SK-N-MC (cell line): ENCODE results near the gene PRORP.

Source experiments
- DNase-seq: peaks from one replicate; pipeline ENCODE4 v3.0.0-alpha.2; 2011; ENCODE audit warnings: low read depth, low spot score
- H3K27ac ChIP-seq: fragments of 200-600 bp; sonication (generic); 2 replicates; pipeline ENCODE4 v1.5.1; 2016; ENCODE audit warnings: mixed run types
- H3K36me3 ChIP-seq: fragments of 200-600 bp; sonication (generic); 2 replicates; pipeline ENCODE4 v1.6.1; 2017; ENCODE audit warnings: antibody characterized with exemption, low read length, mixed read lengths; ENCODE audit not compliant: insufficient read depth
- H3K4me3 ChIP-seq: fragments of 200-600 bp; sonication (generic); 2 replicates; pipeline ENCODE4 v1.5.1; 2016
- H3K9ac ChIP-seq: fragments of 200-600 bp; sonication (generic); 2 replicates; pipeline ENCODE4 v1.8.0; 2017; ENCODE audit warnings: mixed run types, mixed read lengths; ENCODE audit not compliant: insufficient read length
- H3K9me3 ChIP-seq: fragments of 200-600 bp; sonication (generic); 2 replicates; pipeline ENCODE4 v1.6.1; 2017; ENCODE audit warnings: low read depth, mild to moderate bottlenecking, antibody characterized with exemption, low read length, moderate library complexity, mixed read lengths
- EZH2 ChIP-seq: fragments of 200-600 bp; sonication (generic); IDR thresholded peaks from one replicate; pipeline ENCODE4 v1.6.1; 2017; ENCODE audit warnings: antibody characterized with exemption
- FOXP2 ChIP-seq: optimal IDR thresholded peaks from 2 replicates; pipeline ENCODE3; 2011; ENCODE audit warnings: mild to moderate bottlenecking, moderate library complexity; ENCODE audit not compliant: insufficient read depth; ENCODE audit errors: extremely low read length, control extremely low read depth
- POLR2AphosphoS5 ChIP-seq: IDR thresholded peaks from 2 replicates; pipeline ENCODE4 v1.6.1; 2012; ENCODE audit warnings: mild to moderate bottlenecking, low read depth, low read length, borderline replicate concordance

The PRORP gene

GRCh38 chr14:35124127-35124526 lies 1.8 kb downstream of the PRORP start:
- TF ChIP-seq POLR2AphosphoS5 (no peak), FOXP2 (no peak), EZH2 (no peak)
- H3K27ac ChIP-seq = no peak overlapping the region
- peak overlapping the region; percentile 93 for H3K4me3 ChIP-seq
- no peaks in the 10 kb centered on the region for H3K9me3 ChIP-seq
- DNase-seq = no peak
- peak overlapping the region; percentile 97 for H3K9ac ChIP-seq
- peaks cover 14% of the 10 kb centered on the region for H3K36me3 ChIP-seq

DNA sequence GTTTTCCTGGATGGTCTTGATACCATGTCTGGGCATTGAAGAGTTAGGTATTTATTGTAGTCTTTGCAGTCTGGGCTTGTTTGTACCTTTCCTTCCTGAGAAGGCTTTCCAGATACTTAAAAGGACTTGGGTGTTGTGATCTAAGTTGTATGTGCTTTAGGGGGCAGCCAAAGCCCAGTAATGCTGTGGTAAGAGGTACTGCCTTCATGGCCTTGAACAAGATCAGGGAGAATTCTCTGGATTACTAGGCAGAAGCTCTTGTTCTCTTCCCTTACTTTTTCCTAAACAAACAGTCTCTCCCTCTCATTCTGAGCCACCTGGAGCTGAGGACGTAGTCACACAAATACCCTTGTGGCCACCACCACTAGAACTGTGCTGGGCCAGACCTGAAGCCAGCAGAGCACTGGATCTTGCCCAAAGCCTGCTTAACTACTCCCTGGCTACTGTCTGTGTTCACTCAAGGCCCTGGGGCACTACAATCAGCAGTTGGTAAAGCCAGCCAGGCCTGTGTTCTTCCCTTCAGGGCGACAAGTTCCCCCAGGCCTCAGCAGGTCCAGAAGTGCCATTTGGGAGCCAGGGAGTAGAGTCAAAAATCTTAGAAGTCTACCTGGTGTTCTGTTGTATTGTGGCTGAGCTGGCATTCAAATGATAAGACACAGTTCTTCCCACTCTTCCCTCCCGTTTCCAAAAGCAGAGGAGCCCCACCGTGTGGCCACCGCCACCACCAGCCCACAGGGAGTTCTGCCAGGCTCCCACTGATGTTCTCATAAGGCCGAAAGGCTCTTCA lies 11.4 kb downstream of the PRORP start:
- Histone ChIP-seq H3K27ac (no peak overlapping the region), H3K9ac (no peak overlapping the region), H3K4me3 (no peak overlapping the region), H3K36me3 (peaks cover 27% of the 10 kb centered on the region; the same call in 1 of the 2 replicates), H3K9me3 (no peaks in the 10 kb centered on the region)
- no peak for TF ChIP-seq FOXP2
- no peak for TF ChIP-seq POLR2AphosphoS5
- no peak for DNase-seq

- Histone ChIP-seq H3K4me3 (no peak overlapping the region), H3K36me3 (peaks cover 27% of the 10 kb centered on the region; the same call in 1 of the 2 replicates), H3K9ac (no peak overlapping the region), H3K9me3 (no peaks in the 10 kb centered on the region), H3K27ac (no peak overlapping the region)
- no peak for TF ChIP-seq EZH2
- TF ChIP-seq FOXP2 = no peak
- TF ChIP-seq POLR2AphosphoS5 = no peak
- no peak for DNase-seq
These were observed 12.2 kb downstream of the PRORP start for GRCh38 chr14:35134329-35135123.

DNA sequence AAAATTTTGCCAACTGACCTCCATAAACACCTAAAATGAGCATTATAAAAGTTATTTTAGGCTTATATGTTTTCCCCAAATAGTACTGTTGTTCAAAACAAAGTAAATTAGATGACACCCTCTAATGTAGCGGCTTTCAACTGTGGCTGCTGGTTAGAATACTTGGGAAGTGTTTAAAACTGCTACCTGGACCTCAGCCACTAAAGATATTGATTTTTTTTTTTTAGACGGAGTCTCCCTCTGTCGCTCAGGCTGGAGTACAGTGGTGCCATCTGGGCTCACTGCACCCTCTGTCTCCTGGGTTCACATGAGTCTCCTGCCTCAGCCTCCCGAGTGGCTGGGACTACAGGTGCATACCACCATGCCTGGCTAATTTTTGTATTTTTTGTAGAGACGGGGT lies 16.2 kb downstream of the PRORP start:
- Histone ChIP-seq H3K36me3 (peaks cover 14% of the 10 kb centered on the region), H3K27ac (no peak overlapping the region), H3K9ac (no peak overlapping the region), H3K9me3 (no peaks in the 10 kb centered on the region), H3K4me3 (no peak overlapping the region)
- TF ChIP-seq EZH2 (no peak), FOXP2 (no peak), POLR2AphosphoS5 (no peak)
- no peak for DNase-seq

GRCh38 chr14:35140718-35141581 lies 18.6 kb downstream of the PRORP start:
- Histone ChIP-seq H3K36me3 (peaks cover 8% of the 10 kb centered on the region), H3K9me3 (no peaks in the 10 kb centered on the region), H3K4me3 (no peak overlapping the region), H3K9ac (no peak overlapping the region), H3K27ac (no peak overlapping the region)
- no peak for DNase-seq
- TF ChIP-seq FOXP2 (no peak), POLR2AphosphoS5 (no peak), EZH2 (no peak)

- no peak overlapping the region for H3K27ac ChIP-seq
These were observed 21.7 kb downstream of the PRORP start for GRCh38 chr14:35144029-35144428.

GRCh38 chr14:35146711-35147149 lies 24.4 kb downstream of the PRORP start:
- Histone ChIP-seq H3K4me3 (no peak overlapping the region), H3K27ac (no peak overlapping the region), H3K9me3 (no peaks in the 10 kb centered on the region), H3K9ac (no peak overlapping the region), H3K36me3 (peaks cover 6% of the 10 kb centered on the region)
- TF ChIP-seq POLR2AphosphoS5 = no peak
- no peak for TF ChIP-seq FOXP2
- no peak for TF ChIP-seq EZH2
- DNase-seq = no peak

More at GRCh38 chr14:35144029-35144428, 21.7 kb downstream of the PRORP start:
- no peaks in the 10 kb centered on the region for H3K9me3 ChIP-seq
- H3K4me3 ChIP-seq = no peak overlapping the region
- no peak overlapping the region for H3K9ac ChIP-seq
- no peak for TF ChIP-seq FOXP2
- TF ChIP-seq POLR2AphosphoS5 = no peak
- TF ChIP-seq EZH2 = no peak
- H3K36me3 ChIP-seq = peaks cover 14% of the 10 kb centered on the region
- no peak for DNase-seq
